GM12878 (cell line): Measurements from ENCODE around the gene MYO10. TPM values are rescaled to one million over a fixed set of nuclear protein-coding genes. Genes with fewer than 3 reads are reported as not detected.

Experiments
- ATAC-seq: fragments of 200-7000 bp; cut with Tn5 transposase; 3 replicates; pipeline ENCODE4 v1.9.1; 2020; ENCODE audit warnings: mild to moderate bottlenecking, moderate library complexity
- BruUV-seq: library from RNA; stranded (reverse); fragments of 400-500 nt; replicated peaks from 2 replicates; lab custom pipeline; 2021; lab: Mats Ljungman, UMichigan
- CTCF ChIA-PET: fragments of 300-600 bp; sonication (Branson Sonifier 250); formaldehyde crosslinking; extraction: SDS; loops from one replicate; lab custom pipeline; 2021; ENCODE audit warnings: inconsistent platforms; lab: Yijun Ruan, JAX
- POLR2A ChIA-PET: fragments of 350-600 bp; formaldehyde crosslinking; extraction: SDS; loops from one replicate; lab custom pipeline; 2021; ENCODE audit warnings: inconsistent platforms; lab: Charles Lee
- RAD21 ChIA-PET: fragments of 300-600 bp; sonication (Branson Sonifier 250); formaldehyde crosslinking; loops from one replicate; lab custom pipeline; 2023; ENCODE audit warnings: antibody characterized with exemption; ENCODE audit not compliant: unreplicated experiment; lab: Charles Lee
- SMC1A ChIA-PET: fragments of 300-600 bp; sonication (Branson Sonifier 250); formaldehyde crosslinking; loops from one replicate; lab custom pipeline; 2023; ENCODE audit not compliant: unreplicated experiment, uncharacterized antibody; lab: Charles Lee
- DNase-seq: peaks from one replicate; pipeline ENCODE4 v3.0.0-alpha.2; 2011; ENCODE audit warnings: low read depth, low spot score
- FAIRE-seq: peaks from 3 replicates; lab custom pipeline; 2011; peaks lifted over from hg19 to GRCh38; lab: Jason Lieb, UNC
- H2AFZ ChIP-seq: 2 replicates; pipeline ENCODE4 v1.6.0; 2011; ENCODE audit warnings: low read depth, low read length, control low read depth; ENCODE audit not compliant: control insufficient read depth
- H3K27ac ChIP-seq: 2 replicates; pipeline ENCODE4 v1.5.1; 2011; ENCODE audit warnings: control low read depth; ENCODE audit not compliant: control insufficient read depth, insufficient read depth
- H3K27me3 ChIP-seq, 2 experiments: replicated peaks in 1 of 2; 2 replicates each; pipeline versions ENCODE4 v1.6.0 to v1.6.1; 2011; ENCODE audit warnings: low read length in 1 of 2; ENCODE audit not compliant: control insufficient read depth in 2 of 2, insufficient read depth in 2 of 2
- H3K36me3 ChIP-seq, 2 experiments: 2 replicates each; pipeline ENCODE4 v1.5.1; 2011; ENCODE audit warnings: low read length in 1 of 2; ENCODE audit not compliant: control insufficient read depth in 2 of 2, insufficient read depth in 2 of 2
- H3K4me1 ChIP-seq: 2 replicates; pipeline ENCODE4 v1.6.1; 2011; ENCODE audit warnings: mild to moderate bottlenecking, low read length, moderate library complexity, mixed read lengths; ENCODE audit not compliant: control insufficient read depth, insufficient read depth
- H3K4me2 ChIP-seq: 2 replicates; pipeline ENCODE4 v1.6.0; 2011; ENCODE audit warnings: control low read depth; ENCODE audit not compliant: control insufficient read depth, insufficient read depth
- H3K4me3 ChIP-seq: fragments of 200-600 bp; sonication (generic); 2 replicates; pipeline ENCODE4 v1.5.1; 2016
- H3K79me2 ChIP-seq: 2 replicates; pipeline ENCODE4 v1.6.0; 2011; ENCODE audit warnings: low read length; ENCODE audit not compliant: control insufficient read depth, insufficient read depth
- H3K9ac ChIP-seq: 2 replicates; pipeline ENCODE4 v1.8.0; 2011; ENCODE audit warnings: low read length, control low read depth, mixed read lengths; ENCODE audit not compliant: control insufficient read depth, insufficient read depth
- H3K9me3 ChIP-seq: replicated peaks from 3 replicates; pipeline ENCODE4 v1.5.1; 2011; ENCODE audit warnings: mild to moderate bottlenecking, low read length; ENCODE audit not compliant: control insufficient read depth, insufficient read depth
- H4K20me1 ChIP-seq: 2 replicates; pipeline ENCODE4 v1.6.0; 2011; ENCODE audit not compliant: control insufficient read depth, insufficient read depth
- CREB1 ChIP-seq: IDR thresholded peaks from 2 replicates; pipeline ENCODE4 v1.6.1; 2012; ENCODE audit warnings: low read depth, mild to moderate bottlenecking, inconsistent platforms
- EGR1 ChIP-seq, 2 experiments: IDR thresholded peaks; 1 replicate in 1 of 2; 2 replicates in 1 of 2; pipeline ENCODE4 v1.6.1; 2011 to 2012; ENCODE audit warnings: low read depth in 2 of 2, low read length in 2 of 2, borderline replicate concordance in 1 of 2, mild to moderate bottlenecking in 1 of 2, moderate library complexity in 1 of 2
- FOXM1 ChIP-seq: IDR thresholded peaks from 2 replicates; pipeline ENCODE4 v1.6.1; 2012; ENCODE audit warnings: low read depth, mild to moderate bottlenecking, inconsistent platforms, low read length, moderate library complexity
- JUND ChIP-seq: IDR thresholded peaks from 2 replicates; pipeline ENCODE4 v1.6.1; 2012; ENCODE audit warnings: low read depth, mild to moderate bottlenecking, low read length, improper control_type of control experiment, moderate library complexity
- NFIC ChIP-seq: IDR thresholded peaks from 2 replicates; pipeline ENCODE4 v1.6.1; 2012; ENCODE audit warnings: low read depth, mild to moderate bottlenecking, inconsistent platforms, low read length, moderate library complexity
- NFYB ChIP-seq: IDR thresholded peaks from 2 replicates; pipeline ENCODE4 v1.6.1; 2011; ENCODE audit warnings: low read depth, mild to moderate bottlenecking, low read length, improper control_type of control experiment, moderate library complexity; ENCODE audit not compliant: insufficient read depth
- POLR2AphosphoS2 ChIP-seq: IDR thresholded peaks from 2 replicates; pipeline ENCODE4 v1.6.1; 2011; ENCODE audit warnings: low read depth, mild to moderate bottlenecking, low read length, improper control_type of control experiment, moderate library complexity
- RELA ChIP-seq: fragments of 450-650 bp; IDR thresholded peaks from 2 replicates; pipeline ENCODE4 v1.8.0; 2014; ENCODE audit warnings: borderline replicate concordance; ENCODE audit not compliant: partially characterized antibody
- SREBF2 ChIP-seq: IDR thresholded peaks from 2 replicates; pipeline ENCODE4 v1.6.1; 2012; ENCODE audit warnings: mild to moderate bottlenecking, low read length
- ZBTB11 ChIP-seq: fragments of 450-650 bp; formaldehyde crosslinking; IDR thresholded peaks from 2 replicates; pipeline ENCODE4 v1.5.0; 2022; ENCODE audit warnings: mild to moderate bottlenecking, missing genetic modification characterization
- WGBS: methylation state at CpG from one replicate; pipeline ENCODE4 v1.1.6; 2016; ENCODE audit warnings: low lambda C conversion rate; ENCODE audit not compliant: insufficient replicate concordance, insufficient coverage; ENCODE audit errors: missing lambda C conversion rate; 5-methylcytosine and 5-hydroxymethylcytosine counted together
- in situ Hi-C: fragments of 300-500 bp; cut with MboI; formaldehyde crosslinking; loops from 9 replicates; pipeline ENCODE4 v1.14.3; 2018; ENCODE audit warnings: mixed read lengths
- intact Hi-C: fragments of 100-400 bp; cut with micrococcal nuclease; formaldehyde crosslinking; loops from one replicate; pipeline ENCODE4 v1.14.2; 2022; ENCODE audit not compliant: unreplicated experiment
- polyA plus RNA-seq, 11 experiments: library from polyadenylated mRNA; depleted of rRNA in 4 of 11; unstranded in 6 of 11; stranded (reverse) in 5 of 11; fragments of >200 nt; fragmentation: Nextera tagmentation in 4 of 11; fragmentation: Illumina TruSeq in 1 of 11; extraction: Ambion mirVana in 4 of 11; extraction: Trizol in 1 of 11; gene quantifications; 1 replicate in 1 of 11; 2 replicates in 10 of 11; pipeline versions ENCODE4 v1.2.1 to v1.2.3, GENCODE V29; 2011 to 2016; ENCODE audit warnings: inconsistent platforms in 2 of 11, missing spikeins in 2 of 11, low read depth in 1 of 11
- total RNA-seq, 4 experiments: library from RNA; depleted of rRNA in 3 of 4; stranded (reverse); fragments of >200 nt in 3 of 4; fragmentation: Illumina TruSeq in 1 of 4; extraction: Trizol in 1 of 4; gene quantifications; 2 replicates each; pipeline versions ENCODE4 v1.2.1 to v1.2.3, GENCODE V29; 2013 to 2021
- TF ChIP-seq, protein P1 (sequence below): fragments of 450-650 bp; IDR thresholded peaks from 2 replicates; pipeline ENCODE4 v1.6.1; 2017; ENCODE audit warnings: mild to moderate bottlenecking, low read depth, inconsistent platforms; ENCODE audit not compliant: poor library complexity, severe bottlenecking
- TF ChIP-seq, protein P2 (sequence below): IDR thresholded peaks from 2 replicates; pipeline ENCODE4 v1.6.1; 2012; ENCODE audit warnings: low read depth, low read length, improper control_type of control experiment

Gene MYO10
- total and polyA plus RNA-seq, 10 of the 15 experiments (the other 5 are each of a cell fraction or from before 2014, with no cell fraction given): 0.02 to 0.77 (median 0.17) TPM

- no peak for TF ChIP-seq JUND
- no peak for TF ChIP-seq ZBTB11
- TF ChIP-seq, protein P1, sequence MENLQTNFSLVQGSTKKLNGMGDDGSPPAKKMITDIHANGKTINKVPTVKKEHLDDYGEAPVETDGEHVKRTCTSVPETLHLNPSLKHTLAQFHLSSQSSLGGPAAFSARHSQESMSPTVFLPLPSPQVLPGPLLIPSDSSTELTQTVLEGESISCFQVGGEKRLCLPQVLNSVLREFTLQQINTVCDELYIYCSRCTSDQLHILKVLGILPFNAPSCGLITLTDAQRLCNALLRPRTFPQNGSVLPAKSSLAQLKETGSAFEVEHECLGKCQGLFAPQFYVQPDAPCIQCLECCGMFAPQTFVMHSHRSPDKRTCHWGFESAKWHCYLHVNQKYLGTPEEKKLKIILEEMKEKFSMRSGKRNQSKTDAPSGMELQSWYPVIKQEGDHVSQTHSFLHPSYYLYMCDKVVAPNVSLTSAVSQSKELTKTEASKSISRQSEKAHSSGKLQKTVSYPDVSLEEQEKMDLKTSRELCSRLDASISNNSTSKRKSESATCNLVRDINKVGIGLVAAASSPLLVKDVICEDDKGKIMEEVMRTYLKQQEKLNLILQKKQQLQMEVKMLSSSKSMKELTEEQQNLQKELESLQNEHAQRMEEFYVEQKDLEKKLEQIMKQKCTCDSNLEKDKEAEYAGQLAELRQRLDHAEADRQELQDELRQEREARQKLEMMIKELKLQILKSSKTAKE: no peak
Observed at GRCh38 chr5:16740811-16741392, 195.2 kb downstream of the MYO10 start (continued).

DNA sequence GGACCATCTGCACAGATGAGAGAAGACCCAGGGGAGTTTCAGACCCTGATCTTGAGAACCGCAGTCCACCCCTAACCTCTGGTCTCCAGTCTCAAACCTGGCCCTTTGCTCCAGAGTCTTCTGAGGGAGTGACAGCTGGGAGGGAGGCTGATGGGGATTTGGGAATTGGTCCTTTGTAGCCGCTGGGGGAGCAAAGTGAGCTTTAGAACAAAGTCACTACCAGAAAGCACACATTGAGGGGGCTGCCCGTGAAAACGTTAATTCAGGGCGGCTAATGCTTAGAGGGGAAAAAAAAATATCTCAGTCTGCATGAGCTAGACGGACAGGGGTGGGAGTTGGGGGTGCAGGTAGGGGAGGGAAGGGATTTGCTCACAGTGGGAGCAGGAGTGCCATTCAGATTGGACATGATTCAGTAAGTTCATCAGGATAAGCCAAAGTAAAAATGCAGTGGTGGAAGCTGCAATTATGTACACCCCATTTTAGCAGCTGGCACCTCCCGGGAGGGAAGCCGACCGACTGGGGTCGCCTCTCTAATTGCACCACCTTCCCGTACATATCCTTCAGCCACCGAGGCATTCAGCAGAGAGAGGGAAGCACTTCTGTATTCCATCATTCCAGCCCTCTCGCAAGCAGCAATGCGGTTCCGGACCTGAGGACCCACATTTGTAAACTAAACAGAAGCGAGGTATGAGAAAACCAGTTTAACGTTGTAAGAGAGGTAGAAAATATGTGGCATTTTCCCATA is 195.8 kb downstream of the MYO10 start:
- no TSS peak for BruUV-seq
- FAIRE-seq (no peak), ATAC-seq (no peak), DNase-seq (no peak)
- intact Hi-C loops (no loop called here), in situ Hi-C loops (no loop called here)
- Histone ChIP-seq H3K36me3 (no peaks in the 10 kb centered on the region), H3K9ac (no peak overlapping the region), H3K27me3 (no peaks in the 10 kb centered on the region), H2AFZ (no peak overlapping the region), H4K20me1 (no peaks in the 10 kb centered on the region), H3K4me1 (no peaks in the 10 kb centered on the region), H3K4me3 (no peak overlapping the region), H3K79me2 (no peaks in the 10 kb centered on the region), H3K9me3 (no peaks in the 10 kb centered on the region), H3K27ac (no peak overlapping the region), H3K4me2 (no peak overlapping the region)
- SMC1A ChIA-PET: no interaction called here
- RAD21 ChIA-PET: no interaction called here
- POLR2A ChIA-PET: interaction anchor here (0.6 kb wide), 1 partner anchor 49 kb away, joined by 4 read pairs; no protein-coding TSS in a partner anchor
- WGBS: 16% methylated on average over 14 of the region's 17 CpGs
- CTCF ChIA-PET: no interaction called here
- no peak for TF ChIP-seq NFIC
- no peak for TF ChIP-seq SREBF2
- TF ChIP-seq EGR1 (IDR thresholded peaks at IDR 0.05; ENCODE audit: borderline replicate concordance in 1 of 2, low read depth in 2 of 2, low read length in 2 of 2): no peak
- TF ChIP-seq, protein P2, sequence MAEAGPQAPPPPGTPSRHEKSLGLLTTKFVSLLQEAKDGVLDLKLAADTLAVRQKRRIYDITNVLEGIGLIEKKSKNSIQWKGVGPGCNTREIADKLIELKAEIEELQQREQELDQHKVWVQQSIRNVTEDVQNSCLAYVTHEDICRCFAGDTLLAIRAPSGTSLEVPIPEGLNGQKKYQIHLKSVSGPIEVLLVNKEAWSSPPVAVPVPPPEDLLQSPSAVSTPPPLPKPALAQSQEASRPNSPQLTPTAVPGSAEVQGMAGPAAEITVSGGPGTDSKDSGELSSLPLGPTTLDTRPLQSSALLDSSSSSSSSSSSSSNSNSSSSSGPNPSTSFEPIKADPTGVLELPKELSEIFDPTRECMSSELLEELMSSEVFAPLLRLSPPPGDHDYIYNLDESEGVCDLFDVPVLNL: no peak
- no peak for TF ChIP-seq POLR2AphosphoS2
- TF ChIP-seq RELA: no peak
- no peak for TF ChIP-seq NFYB
- TF ChIP-seq CREB1: no peak
- no peak for TF ChIP-seq FOXM1
